ENCODE measurements around the gene THOC7.

DNA sequence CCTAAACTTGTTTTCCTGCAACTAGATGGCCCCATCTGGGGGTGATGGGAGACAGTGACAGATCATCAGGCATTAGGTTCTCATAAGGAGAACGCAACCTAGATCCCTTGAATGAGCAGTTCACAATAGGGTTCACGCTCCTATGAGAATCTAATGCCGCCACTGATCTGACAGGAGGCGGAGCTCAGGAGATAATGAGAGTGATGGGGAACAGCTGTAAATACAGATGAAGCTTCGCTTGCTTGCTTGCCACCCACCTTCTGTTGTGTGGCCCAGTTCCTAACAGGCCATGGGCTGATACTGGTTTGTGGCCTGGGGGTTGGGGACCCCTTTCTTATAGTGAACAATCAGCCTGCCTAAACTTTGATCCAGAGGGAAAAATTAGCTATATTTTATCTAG is 59.7 kb downstream of the THOC7 start:
- TF ChIP-seq, protein P1, sequence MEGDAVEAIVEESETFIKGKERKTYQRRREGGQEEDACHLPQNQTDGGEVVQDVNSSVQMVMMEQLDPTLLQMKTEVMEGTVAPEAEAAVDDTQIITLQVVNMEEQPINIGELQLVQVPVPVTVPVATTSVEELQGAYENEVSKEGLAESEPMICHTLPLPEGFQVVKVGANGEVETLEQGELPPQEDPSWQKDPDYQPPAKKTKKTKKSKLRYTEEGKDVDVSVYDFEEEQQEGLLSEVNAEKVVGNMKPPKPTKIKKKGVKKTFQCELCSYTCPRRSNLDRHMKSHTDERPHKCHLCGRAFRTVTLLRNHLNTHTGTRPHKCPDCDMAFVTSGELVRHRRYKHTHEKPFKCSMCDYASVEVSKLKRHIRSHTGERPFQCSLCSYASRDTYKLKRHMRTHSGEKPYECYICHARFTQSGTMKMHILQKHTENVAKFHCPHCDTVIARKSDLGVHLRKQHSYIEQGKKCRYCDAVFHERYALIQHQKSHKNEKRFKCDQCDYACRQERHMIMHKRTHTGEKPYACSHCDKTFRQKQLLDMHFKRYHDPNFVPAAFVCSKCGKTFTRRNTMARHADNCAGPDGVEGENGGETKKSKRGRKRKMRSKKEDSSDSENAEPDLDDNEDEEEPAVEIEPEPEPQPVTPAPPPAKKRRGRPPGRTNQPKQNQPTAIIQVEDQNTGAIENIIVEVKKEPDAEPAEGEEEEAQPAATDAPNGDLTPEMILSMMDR (IDR thresholded peaks at IDR 0.05) = no peak
- TF ChIP-seq POLR2A (IDR thresholded peaks at IDR 0.05) = no peak
